Activated CD8-positive, alpha-beta memory T cell treated with anti-CD3 and anti-CD28 coated beads for 1 hour (primary cell): ENCODE results near the gene SLC45A1.

ENCODE experiments used
- DNase-seq, 2 donors: peaks; one replicate each; pipeline ENCODE4 v3.0.0-alpha.2; 2020; ENCODE audit warnings: low read depth in 1 of 2; ENCODE audit errors: extremely low read depth in 1 of 2

The SLC45A1 gene

DNA sequence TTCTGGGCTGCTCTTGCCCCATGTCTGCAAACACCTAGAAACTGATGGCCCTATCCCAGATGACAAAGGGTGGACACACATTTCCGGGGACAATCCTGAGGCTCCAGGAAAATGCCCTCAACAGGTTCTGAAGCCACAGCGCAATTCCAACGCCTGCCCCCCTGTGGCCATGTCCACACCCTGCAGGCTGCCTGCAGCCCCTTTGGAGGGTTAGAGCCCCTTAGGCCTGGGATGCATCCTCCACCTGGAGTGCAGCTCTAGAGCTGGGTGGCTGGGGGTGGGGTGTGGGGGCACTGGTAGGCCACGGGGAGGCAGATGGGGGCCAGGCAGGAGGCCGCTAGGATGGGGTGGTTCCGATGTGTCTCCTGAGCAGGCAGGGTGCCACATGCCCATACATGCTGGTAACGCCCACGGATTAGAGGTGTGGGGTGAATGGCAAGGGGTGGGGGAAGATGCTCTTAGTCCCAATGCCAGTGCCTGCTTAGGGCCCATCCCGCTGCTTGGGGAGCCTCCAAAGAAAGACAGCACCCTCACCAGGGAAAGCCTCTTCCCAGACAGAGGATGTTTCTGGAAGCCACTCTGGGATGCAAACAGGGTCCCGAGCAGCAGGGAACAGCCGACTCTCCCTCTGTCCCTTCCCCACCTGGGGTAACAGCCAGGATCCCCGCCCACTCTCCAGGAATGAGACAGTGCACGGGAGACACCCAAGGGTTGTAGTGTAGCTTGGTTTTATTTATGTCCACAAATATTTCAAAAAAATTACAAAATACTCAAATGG is 34.0 kb downstream of the SLC45A1 start:
- no peak for DNase-seq

DNA sequence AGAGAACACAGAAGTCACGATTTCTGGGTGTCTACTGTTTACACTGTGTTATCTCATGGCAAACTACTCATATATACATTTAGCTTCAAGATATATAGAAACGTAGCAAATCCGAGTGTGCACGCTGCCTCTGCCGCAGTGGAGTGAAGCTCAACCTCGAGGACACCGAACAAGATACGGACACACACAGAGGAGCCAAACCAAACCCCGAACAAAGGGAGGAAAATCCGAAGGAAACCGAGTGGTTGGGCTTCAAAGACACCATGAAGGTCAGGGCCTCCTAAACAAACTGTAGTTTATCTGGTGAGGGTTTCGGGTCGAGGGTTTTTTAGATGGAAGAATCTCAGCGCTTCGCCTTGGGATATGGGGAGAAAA is 34.5 kb downstream of the SLC45A1 start:
- no peak for DNase-seq

DNA sequence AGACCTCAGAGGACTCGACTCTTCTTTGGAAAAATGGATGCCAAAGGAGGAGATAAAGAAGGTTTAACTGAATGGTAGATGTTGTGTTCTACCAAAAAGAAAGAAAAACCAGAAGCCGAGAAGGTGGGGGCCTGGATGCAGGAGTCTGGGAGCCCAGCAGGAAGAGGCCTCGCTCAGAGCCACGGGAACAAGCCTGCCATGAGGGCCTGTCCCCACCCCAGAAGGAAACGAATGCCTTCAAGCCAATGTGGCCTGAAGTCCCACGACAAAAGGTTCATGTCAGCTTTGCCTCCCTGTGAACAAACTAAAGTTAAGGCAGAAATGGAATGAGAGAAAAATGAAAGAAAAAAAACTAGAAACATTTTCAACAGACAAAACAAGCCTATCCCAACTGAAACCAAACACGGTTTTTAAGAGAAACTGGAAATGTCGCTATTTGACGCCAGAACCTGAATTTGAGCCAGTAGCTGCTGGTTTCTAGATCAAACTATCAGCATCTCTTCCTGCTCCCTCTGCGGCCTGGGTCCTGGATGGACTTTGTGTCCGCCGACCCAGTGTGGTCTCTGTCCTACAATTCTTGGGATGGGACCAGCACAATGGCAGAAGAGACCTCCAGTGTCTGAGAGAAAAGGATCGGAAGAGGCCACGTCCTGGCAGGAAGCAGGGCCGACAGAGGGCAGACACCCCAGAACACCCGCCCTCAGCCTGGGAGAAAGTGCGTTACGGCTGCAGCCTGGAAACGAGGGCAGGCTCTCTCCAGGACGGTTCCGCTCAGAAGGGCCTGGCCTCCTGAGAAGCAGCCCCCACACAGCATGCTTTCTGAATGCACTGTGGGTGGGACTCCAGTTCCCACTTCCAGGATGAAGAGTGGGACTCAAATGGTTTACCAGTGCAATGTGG is 35.2 kb downstream of the SLC45A1 start:
- DNase-seq = no peak

DNA sequence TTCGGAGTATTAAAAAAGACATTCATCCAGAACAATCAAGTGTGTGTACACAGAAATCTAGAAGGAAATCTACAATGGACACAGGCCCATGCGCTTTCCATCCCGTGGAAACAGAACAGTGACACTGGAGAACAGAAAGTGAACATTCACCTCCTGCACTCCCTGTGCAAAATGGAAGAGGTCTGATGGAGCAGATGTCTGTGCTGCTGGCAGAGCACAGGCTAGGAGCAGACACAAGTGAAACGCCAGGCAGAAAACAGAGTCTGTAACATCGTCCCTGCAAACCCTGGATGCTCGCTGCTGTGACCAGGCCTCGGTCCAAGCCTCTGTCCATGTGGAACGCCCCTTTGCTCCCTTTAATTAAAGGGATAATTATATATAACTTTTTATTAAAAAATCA is 36.1 kb downstream of the SLC45A1 start:
- no peak for DNase-seq

DNA sequence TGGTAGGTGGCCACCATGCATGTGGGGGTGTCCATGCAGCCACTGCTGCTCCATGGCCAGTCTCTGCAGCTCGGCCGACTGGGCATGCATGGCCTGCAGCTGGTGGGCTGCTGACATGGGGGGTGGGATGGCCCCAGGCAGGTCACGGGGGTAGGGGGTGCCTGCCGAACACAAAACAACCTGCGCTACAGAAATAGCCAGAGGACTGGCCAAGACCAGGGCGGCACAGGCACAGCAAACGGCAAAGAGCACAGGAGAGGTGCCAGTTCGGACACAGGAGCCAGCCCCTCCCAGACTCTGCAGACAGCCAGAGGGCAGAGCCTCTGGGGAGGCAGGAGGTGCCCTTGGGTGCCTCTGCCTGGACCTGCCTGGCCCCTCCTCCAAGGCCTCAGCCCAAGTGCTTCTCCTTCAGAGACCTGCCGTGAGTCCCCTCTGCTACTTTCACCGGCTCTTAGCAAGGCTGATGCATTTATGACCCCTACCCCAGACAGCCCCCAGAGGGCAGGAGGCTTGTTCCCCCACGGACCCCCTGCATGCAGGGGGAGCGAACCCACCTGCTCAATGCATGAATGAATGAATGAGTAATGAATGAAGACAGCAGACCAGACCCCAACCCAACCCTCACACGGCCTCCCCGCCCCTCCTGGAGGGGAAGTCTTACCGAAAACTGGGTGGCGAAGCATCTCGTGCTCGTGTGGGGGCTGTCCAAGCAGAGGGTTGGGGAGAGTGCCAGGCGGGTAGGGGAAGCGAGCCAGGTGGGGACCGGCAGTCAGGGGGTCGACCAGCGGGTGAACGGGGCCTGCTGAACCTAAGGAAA is 37.7 kb downstream of the SLC45A1 start:
- DNase-seq = no peak

DNA sequence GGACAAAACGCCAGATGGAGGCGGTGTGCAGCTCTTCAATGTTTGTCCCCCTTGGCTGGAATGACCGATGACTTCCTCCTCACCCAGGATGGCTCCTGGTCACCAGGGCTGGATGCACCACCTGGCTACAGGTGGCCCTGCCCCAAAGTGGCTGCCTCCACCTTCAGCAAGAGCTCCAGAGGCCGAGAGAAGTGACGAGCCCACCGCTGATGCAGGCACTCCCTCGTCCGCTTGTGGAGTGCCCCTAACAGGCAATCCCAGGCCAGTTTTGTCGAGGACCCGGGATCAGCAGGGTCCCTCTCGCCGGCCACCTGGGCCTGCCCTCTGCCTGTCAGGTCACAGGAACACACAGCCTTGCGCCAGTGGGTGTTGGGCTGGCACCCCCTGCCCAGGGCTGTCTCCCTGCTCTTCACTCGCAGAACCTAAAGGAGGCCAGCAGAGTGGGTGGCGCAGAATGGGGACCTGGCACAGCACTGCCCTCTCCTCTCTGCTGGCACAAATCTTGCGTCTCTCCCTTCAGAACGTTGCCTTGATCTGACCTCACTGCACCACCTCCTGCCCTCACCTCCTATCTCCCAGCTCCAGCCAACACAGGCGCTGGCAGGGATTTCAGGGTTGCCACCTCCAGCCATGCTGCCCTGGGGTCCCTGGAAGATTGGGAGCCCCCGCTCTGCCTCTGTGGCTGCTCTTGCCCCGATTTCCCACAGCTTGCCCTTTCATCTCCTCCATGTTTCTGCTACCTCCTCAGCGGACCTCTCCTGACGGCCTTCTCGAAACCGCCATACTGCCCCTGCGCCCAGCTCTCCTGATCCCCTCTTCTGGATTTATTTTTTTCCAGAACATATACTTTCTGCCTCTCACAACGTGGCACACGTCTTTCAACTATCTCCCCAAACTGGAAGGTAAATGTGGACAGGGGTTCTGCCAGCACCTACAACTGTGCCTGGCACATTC is 38.6 kb downstream of the SLC45A1 start:
- no peak for DNase-seq

DNA sequence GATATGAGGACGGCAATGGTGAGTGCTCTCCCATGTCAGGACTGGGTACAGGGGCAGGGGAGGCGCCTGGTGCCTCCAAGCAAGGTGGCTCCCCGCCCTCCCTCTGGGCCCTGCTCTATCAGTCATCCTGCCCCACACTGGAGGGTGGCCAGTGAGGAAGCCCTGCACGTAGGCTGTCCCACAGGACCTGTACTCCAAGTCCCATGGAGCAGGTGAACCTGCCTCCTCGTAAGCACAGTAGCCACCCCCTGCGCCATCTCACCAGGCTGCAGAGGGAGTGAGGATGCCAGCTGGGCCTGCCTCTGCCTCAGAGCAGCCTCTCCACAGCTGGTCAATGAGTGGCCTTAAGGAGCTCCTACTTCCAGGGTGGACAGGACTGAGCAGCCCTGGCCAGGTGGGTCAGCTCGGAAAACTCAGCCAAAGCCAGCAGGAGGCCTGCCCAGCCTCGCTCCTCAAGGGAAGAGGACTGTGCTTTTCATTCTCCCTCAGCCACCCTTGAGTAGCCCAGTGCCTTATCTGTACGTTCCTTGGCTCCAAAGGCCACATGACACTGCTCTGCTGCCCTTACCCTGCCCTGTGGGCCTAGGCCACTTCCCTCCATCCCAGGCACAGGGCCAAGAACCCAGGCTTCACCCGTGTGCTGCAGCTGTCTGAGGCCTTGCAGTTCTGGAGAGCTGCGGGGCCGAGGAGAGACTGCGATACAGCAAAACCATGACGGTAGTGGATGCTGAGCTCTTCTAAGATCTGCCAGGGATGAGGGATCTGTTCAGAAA is 39.6 kb downstream of the SLC45A1 start:
- no peak for DNase-seq

DNA sequence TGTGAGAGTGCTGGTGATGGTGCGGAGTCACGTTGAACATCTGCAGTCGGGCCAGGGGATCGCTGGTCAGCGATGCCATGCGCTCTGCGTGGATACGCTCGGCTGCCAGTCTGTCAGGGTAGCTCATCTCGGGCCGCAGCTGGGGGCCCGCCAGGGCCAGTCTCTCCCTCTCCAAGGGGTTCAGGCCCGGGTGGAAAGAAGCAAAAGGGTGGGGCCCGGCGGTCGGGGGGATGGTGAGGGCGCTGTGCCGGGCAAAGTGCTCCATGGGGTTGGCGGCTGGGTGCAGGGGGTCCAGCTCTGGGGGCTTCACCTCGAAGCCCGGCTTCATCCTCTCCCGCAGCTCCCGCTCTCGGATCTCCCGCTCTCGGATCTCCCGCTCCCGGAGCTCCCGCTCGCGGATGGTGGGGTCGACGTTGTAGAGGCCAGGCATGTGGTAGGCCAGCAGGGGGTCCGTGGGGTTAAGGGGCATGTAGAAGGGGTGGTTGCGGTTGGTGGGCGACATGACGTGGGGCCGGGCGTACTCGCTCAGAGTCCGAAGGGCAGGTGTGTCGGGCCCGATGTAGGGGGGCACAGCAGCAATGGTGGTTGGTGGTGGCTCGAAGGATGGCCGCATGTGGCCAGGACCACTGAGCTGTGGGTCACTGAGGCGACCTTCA is 40.5 kb downstream of the SLC45A1 start:
- DNase-seq = no peak

DNA sequence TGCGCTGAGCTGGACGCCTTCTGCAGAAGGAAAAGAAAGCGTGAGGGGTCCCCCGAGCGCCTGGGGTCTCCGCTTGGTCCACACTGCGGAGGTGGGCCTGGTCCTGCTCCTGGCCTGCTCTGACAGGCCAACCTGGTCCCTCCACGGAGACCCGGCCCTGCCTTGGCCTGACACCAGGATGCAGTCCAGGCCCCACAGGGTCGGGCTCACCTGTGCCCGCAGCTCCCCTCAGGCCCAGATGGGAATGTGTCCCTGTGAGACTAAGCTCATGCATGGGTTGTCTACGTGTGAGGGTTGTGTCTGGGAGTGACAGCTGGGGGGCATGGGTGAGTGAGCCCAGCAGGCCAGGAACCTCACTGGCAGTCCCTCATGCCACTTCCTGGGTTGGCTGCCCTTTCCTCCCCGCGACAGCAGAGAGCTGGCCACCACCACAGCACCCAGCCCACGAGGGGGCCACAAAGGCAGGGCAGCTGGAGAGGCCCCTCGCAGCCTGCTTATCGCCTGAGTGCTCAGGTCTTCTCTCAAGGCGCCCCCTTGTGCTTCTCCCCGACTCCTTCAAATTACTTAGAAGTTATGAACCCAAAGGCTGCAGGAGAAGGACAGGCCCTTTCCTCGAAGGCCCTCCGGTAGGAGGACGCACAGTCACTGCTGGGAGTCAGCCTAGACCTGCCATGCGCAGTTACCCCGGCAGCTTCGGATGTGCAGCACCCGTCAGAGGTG is 41.1 kb downstream of the SLC45A1 start:
- no peak for DNase-seq

DNA sequence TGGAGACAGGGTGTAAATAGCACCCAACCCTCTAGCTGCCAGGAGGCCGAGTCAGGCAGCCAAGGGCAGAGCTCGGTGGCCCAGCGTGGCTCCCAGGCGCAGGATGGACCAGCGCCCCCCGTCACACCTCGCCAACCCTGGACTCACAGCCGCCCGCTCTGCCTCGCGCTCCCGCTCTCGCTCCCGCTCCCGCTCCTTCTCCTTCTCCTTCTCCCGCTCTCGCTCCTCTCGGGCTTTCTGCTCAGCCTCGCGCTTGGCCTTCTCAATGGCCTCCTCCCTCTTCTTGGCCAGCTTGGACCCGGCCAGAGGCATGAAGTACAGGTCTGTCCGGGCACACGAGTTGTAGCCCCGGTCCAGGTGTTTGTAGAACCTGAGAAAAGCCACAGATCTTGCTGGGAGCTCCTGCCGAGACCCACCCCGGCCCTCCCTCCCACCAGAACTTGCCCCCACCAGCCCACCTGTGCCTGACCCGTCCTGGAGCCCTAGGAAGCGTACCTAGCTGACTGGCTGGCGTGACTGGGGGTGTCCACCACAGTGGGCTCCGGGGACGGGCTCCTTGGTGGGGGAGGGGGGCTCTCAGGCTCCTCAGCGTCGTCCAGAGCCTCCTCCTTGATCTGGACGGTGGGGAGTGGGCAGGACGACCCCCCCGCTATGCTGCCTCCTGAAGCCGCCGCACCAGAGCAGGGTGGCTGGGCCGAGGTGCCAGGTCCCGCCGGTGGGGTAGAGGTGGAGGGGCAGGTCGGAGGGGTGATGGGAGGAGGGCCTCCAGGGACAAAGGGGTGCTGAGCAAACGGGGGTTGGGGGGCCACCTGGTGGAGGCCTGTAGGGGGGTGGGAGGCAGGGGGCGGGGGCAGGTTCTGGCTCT is 41.9 kb downstream of the SLC45A1 start:
- no peak for DNase-seq

DNA sequence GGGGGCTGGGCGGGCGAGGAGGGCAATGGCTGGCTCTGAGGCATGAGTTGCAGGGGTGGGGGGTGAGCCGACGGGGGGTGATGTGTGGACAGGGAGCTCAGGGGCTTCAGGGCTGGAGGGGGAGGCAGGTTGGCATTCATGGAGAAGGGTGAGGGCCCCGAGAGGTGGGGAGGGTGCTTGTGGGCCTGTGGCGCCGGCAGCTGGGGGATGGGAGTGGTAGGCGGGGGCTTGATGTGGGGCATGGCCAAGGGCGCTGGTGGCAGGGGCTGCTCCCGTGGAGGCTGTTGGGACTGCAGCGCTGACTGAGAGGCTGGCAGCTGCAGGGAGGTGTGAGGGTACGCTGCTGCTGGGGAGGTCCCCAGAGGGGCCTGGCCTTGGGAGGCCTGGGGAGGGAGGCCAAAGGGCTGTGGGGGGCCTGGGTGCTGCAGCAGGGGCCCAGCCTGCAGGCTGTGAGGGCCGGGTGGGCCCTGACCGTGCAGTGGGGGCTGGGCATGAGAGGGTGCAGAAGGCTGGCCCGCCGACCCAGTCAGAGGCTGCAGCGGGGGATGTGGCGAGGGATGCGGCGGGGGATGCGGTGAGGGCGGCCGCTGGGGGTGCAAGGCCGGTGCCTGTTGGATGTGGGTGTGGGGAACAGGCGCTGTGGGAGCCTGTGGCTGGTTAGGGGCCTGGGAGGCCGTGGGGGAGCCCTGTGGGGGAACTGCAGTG is 42.7 kb downstream of the SLC45A1 start:
- DNase-seq = no peak

DNA sequence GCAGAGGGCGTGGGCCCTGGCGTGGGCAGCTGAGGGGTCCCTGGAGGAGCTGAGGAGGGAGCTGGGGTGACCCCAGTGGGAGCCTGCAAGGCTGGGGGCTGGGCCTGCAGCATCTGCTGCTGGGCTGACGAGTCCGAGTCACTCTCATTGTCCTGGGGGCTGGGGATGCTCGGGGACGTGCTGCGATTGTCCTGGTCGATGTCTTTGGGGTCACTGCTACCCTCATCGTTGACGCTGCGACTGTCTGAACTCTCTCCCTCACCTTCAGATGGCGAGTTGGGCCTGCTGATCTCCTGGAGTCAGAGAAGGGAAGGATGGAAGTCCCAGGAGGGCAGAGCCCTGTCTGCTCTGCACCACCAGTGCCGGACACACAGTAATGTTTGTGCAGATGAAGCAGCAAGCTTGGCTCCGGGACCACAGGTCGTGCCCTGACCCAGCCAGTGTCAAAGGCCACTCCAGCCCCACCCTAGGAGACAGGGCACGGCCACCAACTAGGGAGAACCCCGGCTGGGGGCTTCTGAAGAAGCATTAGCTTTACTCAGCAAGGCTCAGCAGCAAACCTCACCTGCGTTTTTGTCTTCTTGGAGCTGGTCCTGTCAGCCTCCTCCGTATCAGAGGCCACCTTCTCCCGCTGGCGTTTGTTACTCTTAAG is 43.4 kb downstream of the SLC45A1 start:
- no peak for DNase-seq

DNA sequence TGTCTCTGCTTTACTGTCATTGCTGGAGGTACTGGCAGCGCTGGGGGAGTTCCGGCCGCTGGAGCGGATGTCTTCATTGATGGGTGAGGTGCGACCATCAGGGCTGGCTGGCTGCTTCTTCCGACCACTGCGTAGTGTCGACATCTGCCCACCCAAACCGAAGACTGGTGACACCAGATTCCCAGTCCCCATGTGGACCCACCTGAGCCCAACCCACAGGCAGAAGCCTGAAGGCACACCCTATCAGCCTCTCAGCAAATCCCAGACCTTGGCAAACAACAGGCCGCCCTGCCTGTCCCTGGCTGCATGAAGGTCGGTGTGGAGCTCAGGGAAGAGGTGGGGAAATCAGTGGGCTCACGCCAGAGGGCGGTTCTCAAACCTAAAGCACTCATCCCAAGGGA is 44.8 kb downstream of the SLC45A1 start:
- DNase-seq = no peak

DNA sequence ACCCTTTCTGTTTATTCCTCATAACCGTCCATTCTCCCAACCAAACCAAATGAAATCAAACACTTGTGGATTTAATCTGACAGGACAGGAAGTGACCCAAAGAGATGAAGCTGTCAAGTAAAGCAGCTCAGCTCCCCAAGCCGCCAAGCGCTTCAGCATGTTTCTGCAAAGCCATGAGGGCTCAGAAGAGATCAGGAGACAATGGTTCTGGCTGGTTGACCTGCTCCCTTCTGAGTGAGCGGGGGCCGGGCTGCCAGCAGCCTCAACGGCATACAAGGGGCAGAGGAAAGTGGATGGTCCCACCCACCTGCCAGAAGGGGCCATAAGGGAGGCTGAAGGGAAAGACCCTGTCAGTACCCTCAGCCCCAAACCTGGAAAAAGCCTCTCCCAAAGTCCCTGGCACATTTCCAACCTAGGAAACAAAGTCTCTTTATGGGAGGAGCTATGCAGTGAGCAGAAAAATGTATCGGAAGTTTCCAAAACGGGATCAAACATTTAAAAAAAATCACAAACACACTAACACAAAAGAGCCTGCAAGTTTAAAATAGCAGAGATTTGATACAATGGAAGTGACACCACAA is 45.4 kb downstream of the SLC45A1 start:
- DNase-seq = no peak

DNA sequence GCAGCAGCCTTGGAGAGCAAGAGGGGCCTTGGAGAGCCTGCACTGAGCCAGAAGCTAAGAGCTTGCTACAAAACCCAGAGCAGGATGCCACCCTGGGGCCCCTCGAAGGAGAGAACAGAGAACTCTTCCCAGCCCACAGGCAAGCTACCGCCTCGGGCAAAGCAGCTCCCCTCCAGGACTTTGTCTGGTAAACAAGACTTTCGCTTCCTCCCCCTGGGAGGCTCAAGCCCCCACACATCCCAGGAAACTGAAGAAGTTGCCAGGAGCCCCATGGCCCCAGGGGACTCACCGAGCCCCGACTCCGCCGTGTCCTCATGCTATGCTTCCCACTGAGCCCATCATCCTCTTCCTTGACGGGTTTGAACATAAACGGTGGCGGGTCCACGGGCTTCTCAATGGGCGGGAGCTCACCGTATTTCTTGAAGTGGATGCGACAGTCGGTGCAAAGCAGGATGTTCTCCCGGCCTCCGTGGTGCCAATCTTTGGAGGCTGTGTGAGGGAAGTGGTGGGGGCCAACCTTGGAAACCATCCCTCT is 45.9 kb downstream of the SLC45A1 start:
- no peak for DNase-seq
